HUDEP-2 (cell line): ENCODE measurements around the gene KATNAL1.
"Not testable (repeated sequence)": the region's sequence is repeated elsewhere in the genome, so short reads cannot be mapped to it uniquely, and the experiment has no call there.

Experiments used
- DNase-seq, 76 experiments: peaks; one replicate each; lab custom pipeline; 2025; ENCODE audit not compliant: unreplicated experiment in 76 of 76; lab: John Stamatoyannopoulos, UW

The KATNAL1 gene

DNA sequence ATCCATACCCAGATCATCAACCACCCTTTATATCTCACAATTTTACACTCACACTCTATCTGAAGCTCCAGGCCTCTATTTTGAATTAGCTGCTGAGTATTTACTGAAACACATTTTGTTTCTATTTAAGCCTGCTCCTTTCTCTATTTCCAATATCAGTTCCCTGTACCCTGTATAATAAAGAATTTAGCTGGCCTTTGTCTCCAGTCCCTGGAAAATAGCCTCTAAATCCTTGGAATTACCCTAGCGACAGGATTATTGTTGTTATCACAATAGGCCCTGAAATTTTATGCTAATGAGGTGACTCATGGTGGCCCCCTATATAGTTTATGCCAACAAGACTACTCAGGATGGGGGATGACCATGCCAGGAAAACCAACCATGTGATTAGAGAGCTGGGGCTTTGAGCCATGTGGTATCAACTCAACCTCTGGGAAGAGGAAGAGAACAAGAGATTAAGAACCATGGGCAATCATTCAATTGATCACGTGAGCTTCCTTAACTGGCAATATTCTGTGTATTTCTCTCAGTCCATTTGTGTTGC lies 72.7 kb downstream of the KATNAL1 start:
- DNase-seq: no peak

DNA sequence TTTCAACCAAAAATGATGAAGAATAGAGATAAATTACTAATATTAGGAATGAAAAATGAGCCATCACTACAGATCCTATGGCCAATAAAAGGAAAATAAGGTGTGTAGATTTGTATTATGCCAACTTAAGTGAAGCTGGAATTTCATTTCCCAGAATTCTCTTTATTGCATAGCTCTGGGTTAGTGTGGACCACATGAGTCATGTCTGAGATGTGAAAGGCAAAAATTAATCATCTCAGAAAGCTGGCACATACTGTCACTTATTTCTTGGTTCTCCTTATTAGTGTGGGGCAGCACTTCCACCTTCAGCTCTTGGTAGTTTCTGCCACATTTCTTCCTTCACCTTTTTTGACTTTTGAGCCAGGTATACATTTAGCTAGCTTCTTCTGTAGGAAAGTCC lies 82.6 kb downstream of the KATNAL1 start:
- DNase-seq: peak in 1 of 76 experiments; percentile 2

DNA sequence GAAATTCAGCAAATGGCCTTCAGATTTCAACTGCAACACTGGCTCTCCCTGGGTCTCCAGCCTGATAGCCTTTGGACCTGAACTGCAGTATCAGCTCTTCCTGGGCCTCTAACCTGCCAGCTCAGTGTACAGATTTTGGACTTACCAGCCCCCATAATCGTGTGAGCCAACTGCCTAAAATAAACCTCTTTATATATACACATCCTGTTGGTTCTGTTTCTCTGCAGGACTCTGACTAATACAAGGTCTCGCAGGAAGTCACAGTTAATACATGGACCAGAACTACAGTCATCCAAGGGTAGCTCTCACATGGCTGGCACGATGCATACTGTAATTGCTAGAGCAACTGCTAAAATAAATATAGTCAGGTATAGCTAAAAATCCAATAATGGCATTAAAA lies 85.1 kb downstream of the KATNAL1 start:
- DNase-seq: no peak

DNA sequence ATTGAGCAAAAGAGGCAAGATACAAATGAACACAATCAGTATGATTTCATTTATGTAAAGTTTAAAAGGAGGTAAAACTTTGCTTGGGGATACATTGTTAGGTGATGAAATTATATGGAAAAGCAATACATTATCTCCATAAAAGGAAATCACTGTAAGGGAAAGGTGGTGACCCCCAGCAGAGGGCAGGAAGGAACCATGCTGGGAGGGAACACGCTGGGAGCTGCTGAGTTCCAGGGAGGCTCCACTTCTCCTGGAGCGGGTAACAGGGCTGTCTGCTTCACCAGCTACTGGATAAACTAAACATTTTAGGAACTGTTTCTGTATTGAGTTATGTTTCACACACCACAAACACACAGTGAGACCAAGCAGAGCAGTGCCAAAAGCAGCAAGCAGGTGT lies 91.2 kb downstream of the KATNAL1 start:
- no peak for DNase-seq

DNA sequence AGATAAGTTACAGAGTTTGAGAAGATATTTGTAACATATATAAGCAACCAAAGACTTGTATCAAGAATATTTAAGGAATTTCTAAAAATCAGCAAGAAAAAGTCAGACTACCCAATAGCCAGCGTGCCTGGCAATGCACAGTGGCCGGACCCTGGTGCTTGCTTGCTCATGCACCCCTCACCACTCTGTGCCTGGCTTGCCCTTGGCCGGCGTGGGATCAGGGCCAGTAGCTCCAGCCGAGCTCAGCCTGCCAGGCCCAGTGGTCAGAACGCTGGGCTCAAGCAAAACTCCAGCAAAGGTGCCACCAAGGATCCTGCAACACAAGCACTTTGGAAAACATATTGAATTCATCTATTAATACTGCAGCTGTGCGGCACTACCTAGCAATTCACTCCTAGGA lies 95.1 kb downstream of the KATNAL1 start:
- no peak for DNase-seq

DNA sequence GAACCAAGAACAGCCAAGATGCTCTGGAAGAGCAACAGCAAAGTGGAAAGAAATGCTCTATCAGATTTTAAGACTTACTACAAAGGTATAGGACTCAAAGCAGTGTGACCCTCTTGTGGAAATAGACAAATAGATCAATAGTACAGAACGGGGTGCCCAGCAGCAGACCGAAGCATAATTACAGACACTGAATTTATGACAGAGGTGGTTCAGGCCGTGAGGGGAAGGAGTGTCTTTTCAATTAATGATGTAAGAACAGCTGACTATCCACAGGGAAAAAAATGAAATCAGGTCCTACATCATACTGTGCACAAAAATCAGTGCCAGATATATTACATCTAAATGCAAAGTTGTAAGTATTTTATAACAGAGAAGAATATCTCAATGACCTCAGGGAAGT lies 95.6 kb downstream of the KATNAL1 start:
- no peak for DNase-seq

DNA sequence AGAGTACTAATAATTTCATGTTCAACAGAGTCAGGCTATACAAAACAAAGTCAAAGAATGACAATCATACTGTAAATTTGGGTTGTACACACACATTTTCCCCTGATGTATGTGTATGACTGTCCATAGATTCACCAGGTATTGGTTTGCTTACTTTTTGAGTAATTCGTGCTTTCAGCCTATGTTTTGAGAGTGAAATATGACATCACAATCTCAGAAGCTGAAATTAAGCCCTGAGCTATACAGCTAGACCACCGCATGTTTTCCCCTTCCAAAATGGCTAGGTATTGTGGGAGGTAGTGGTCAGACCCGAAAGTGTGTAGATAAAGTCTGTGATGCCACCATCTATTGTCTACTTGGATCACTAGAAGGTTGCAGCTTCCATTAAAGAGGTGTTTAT lies 102.8 kb downstream of the KATNAL1 start:
- no peak for DNase-seq

DNA sequence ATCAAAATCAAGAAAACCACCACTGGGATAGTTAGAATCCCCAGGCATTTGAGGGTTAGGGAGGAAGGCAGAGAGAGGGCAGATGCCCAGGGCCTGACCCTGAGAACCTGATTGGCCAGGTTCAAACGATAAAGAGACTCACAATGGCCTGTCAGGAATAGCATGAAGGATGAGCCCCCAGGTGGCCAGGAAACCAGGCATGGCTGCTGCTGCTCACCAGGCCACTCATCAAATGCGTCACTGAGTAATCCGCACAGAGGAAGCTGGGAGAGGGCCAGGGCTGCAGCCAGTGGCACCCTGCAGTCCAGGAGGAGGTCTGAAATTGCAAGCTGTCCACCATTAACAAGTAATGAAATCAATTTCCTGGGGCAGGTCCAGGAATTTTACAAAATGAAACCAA lies 111.3 kb downstream of the KATNAL1 start:
- no peak for DNase-seq

DNA sequence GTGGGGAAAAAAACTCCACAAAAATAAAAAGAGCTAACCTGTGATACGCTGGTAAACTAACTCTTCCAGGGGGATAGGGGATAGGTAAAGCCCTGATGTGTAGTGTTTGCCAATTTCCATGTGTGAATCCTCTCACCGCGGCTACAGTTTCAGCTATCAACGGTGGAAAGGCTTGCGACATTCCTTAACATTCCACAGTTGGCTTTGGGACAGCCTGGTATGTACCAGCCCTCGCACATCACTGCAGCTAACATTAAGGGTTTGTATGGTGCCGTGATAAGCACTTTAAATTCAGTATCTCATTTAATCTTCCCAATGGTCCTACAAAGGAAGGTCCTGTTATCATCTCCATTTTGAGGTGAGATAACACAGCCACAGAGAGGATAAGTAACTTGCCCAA lies 112.4 kb downstream of the KATNAL1 start:
- no peak for DNase-seq

DNA sequence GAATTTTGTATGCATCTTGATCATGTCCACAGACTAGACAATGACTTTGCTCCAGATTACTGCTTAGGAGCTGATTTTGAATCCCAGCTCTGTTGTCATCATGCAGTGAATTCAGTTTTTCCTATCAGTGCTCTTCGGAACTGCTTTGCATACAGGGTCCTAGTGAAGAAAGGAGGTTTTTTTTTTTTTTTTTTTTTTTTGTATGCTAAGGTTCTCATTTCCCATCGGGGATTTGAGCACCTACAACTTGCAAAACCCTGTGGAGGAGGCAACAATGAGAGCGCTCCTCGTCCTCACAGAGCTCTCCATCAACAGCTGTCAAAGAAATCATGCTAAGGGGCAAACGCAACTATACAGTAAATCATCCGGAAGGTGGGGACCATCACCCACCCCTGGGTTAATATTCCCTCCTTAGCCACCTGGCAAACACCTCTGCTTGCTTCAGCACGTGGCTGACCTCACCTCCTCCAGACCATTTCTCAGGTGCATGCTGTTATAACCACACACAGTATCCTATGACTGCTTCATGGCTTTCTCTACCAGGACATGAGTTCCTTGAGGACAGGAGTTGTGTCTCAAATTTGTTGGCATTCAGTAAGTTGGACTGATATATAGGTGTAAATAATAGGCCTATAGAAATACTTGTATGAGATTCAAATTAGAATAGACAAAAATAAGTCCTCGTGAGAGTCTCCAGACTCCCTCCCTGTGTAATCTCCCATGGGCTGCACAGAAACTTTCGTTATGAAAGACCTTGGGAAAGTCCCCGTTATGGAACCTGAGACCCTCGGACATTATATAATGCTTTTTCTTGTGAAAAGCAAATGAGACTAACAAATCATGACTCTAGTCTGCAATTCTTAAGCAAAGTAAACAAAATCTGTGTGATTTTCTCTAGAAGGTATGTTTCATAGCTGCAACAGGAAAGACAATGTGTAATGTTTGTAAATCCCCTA lies 113.8 kb downstream of the KATNAL1 start:
- no peak for DNase-seq

DNA sequence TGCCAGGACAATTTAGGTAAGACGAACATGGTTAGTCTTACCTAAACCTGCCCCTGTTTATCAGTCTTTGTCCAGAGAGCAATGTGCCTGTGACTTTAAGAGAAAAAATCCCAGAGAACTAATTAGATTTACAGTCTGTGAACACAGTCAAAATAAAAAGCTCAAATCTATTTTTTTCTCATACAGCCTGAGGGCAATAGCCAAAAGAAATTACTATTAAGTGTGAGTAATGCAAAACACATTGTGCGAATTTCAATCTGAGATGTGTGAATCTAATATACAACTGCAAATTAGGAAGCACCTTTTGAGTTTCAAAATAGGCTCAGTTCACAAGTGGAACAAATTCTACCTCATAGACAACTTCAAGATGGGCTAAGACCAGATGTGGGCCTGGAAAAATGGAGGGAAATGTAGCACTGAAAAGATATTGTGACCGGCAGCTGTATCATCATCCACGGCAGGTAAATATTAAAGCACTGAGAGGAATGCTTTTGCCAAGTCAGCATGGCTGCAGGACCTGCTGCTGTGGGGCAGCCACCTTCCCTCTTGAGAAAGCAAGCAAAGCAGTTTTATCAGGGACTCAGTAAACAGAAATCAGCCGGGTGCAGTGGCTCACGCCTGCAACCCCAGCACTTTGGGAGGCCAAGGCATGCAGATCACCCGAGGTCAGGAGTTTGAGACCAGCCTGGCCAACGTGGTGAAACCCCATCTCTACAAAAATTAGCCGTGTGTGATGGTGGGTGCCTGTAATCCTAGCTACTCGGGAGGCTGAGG lies 114.8 kb downstream of the KATNAL1 start:
- DNase-seq: no peak

DNA sequence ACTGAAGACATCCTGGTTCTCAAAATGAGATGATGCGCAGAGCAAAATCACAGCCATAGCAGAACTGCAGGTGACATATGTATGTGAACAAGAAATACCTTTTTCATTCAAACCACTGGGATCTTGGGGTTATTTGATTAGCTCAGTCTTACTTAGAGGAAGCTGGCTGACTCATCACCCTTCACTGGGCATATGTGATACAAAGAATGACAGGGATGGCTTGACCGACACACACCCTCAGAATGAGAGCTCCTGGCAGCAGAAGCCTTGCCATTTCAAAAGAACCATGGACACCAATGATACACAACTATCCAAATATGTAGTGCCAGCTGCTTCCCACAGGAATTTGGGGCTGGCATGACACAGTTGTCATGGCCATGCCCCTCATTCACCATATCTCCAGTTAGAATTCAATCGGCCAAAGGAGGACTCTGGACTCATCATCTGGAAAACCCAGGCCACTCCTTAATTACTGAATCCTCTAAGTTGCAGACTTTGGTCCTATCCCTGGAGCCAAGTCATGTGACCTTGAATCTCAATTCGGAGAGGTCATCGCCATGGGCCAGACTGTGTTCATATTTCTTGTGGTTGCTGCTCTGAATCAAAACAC lies 115.8 kb downstream of the KATNAL1 start:
- no peak for DNase-seq

DNA sequence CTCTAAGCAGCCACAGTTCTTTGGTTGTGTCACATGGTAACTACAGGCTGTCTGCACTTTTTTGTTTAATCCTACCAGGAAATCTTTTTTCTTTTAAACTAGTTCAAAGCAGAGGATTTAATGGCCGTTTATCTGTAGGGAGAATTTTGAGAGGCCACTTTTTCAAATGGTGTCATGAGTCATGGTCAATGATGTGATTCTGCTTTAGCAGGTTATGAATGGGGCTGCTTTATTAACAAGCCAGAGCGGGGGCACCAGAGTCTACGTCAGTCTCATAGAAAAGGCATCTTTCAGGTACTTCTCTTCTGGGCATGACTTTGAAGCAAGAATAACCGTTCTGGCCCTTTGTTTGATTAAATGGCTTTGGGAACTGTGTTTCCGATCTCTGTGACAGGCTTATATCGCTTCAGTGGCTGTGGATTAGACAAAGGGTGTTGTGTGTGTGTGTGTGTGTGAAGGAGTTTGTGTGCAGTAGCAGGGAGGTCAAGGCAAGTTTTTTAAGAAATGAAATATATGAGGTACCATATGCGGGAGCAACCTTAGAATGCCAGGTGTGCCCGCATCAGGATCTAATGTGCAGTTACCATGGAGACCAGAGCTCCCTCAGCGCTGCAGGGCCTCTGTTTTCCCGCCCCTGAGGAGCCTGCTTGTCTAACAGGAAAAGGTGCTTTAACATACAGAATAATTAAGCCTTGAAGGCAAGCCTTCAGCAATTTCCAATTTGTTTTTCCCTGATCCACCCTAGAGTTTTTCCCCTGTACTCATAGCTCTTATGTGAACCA lies 120.5 kb downstream of the KATNAL1 start:
- no peak for DNase-seq

DNA sequence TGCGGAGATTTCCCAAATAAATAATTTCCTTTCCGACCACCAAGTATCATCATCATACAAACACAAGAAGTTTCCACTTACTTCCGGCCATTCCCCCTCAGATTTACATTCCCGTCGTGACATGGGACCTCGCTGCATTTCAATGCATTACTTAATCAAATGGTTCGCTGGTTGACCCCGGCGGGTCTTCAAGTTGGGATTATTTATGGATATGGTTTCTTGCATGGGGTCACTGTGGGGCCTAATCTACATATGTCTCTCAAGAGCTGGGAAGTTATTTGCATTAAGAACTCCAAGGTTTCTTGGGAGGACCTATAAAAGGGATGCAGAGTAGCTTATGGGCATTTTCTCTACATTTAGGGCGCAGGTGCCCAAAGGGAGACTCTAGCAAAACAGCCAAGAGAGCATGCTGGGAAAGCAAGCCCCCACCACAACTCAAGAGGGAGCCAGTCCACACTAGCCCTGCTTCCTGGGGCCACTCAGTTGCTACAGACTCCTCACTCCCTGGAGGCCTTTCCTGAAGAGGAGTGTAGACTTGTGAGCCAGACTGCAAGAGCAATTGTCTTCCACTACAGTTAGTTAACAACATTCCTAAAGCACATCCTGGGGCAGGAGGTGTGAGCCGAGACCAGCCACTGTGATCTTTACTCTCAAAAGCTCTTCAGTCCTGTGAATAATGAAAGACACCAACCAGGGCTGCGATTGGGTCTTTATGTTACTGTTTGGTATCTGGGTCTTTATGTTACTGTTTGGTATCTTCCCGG lies 125.3 kb downstream of the KATNAL1 start:
- DNase-seq: no peak

DNA sequence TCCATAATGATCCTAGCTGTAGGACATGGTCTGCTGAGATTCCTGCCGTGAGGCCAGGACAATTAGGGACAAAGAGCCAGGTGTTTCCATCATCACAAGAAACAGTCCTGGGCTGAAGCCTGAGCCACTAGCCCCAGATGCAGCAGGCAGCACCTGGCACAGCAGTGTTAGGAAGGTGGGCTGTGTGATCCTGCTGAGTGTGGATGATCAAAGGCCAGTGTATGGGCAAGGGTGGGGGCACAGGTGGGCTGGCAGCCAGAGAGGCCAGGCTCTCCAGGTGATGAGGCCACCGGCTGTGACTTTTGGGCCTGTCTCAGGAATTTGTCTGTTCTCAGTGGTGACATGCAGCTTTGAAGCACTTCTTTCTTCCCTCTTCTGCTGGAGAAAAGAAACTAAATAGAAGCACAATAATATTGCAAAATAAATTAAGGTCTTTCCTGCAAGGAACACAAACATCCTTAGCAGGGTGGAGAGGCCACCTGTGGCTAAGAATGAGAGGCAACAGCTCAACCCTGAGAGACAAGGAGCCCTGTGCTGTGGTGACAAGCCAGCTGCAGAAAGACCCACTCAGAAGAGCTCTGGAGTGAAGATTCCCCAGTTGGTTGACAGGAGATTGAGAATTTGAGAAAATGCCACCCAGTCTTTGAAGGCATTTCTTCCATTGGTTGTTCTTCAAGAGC lies 127.6 kb downstream of the KATNAL1 start:
- no peak for DNase-seq

DNA sequence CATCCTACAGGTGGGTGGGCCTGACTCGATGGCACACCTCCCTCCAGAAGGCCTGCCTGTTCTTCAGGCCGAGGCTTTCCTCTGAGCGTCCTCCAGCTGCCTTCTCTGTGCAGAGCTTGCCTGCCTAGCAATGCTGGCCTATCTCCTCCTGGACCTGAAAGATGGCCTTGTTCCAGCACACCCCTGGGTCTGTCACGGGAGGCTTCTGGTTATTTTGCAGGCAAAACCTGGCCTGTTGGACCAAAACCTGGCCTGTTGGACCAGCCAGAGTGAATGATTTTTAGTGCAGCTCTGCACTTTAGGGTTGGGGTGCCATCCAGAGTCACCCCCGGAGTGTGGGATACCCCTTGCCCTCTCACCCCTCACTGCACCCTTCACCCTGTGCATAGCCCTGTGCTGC lies 128.4 kb downstream of the KATNAL1 start:
- no peak for DNase-seq

DNA sequence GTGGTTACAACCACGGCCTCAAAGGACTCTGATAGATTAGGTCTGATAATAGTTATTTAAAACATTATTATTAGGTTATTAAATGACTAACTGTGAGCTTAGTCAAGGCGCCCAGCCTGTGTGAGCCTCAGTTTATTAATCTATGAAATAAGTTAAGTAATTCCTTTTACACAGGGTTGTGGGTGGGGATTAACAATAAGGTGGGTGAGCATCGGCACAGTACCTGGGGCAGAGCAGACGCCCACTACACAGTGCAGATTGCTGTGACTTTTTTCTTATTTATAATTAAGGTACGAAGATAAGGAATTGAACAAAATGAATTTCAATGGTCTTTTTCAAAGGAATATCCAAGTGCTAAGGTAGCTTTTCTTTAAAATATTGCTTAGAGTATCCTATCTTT lies 132.2 kb downstream of the KATNAL1 start:
- DNase-seq: no peak

DNA sequence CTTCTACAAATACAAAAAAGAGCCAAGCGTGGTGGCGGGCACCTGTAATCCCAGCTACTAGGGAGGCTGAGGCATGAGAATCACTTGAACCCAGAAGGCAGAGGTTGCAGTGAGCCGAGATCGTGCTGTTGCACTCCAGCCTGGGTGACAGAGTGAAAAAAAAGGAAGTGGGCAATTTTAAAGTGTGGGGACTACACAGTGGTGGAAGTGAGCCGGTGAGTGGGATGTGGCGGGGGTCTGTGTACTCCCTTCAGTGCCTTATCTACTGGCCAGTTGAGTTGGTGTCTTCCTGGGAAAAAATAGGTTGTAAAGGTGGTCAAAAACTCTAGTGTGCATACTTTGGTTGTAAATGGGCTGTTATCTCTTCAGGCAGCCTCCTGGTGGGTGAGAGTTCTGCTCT lies 133.1 kb downstream of the KATNAL1 start:
- not testable (repeated sequence) for DNase-seq

DNA sequence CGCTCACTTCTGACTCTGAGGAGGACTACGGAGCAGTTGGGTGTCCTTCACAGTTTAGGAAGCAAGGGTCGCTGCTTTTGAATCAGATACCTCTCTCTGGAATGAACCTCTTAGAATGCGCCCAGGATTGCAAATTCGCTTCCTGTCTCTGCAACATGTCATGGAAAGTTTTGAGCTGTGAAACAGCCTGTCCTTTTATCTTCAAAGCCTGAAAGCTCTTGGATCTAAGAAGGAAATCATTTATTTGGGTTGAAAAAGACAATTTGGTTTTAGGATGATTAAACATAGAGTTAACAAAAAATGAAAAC lies 134.1 kb downstream of the KATNAL1 start:
- no peak for DNase-seq
